Measurements from ENCODE around the gene TDP1.

TDP1 gene

DNA sequence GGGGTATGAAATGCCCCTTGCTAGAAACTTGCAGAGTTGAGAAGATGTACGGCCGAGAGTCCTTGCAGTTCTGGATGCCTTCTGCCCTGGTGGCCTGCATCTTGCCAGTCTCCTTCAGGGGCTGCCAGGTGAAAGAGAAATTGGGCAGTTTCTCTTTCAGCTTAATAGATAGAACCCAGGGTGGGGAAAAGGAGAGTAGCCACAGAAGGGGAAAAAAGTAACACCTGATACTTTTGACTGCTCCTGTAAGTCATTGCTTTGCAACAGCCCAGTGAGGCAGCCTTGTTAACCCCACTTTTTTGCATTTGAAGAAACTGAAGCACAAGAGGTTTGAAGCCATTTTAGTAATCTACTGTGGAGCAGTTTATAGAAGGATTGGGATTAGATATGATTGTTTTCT, 27.6 kb downstream of the TDP1 start:
- Histone ChIP-seq H3F3A (ENCODE audit: insufficient read depth, low read length) (no peaks in the 10 kb centered on the region), H3K79me2 (ENCODE audit: insufficient read depth, low read length) (no peaks in the 10 kb centered on the region), H3K27me3 (ENCODE audit: insufficient read depth, low read length) (no peaks in the 10 kb centered on the region), H2AFZ (ENCODE audit: low read length) (no peak overlapping the region), H3K27ac (ENCODE audit: low read depth, low read length, poor library complexity, severe bottlenecking) (no peak overlapping the region), H3K9me3 (ENCODE audit: low read length) (no peaks in the 10 kb centered on the region), H3K4me3 (ENCODE audit: low read depth, low read length, poor library complexity, severe bottlenecking) (no peak overlapping the region), H3K9ac (ENCODE audit: low read length) (no peak overlapping the region), H3K4me2 (ENCODE audit: low read length) (no peak overlapping the region), H3K36me3 (ENCODE audit: insufficient read depth, low read length) (peaks cover 96% of the 10 kb centered on the region), H4K20me1 (ENCODE audit: insufficient read depth, low read length) (no peaks in the 10 kb centered on the region), H3K4me1 (ENCODE audit: insufficient read depth, low read length, severe bottlenecking) (no peaks in the 10 kb centered on the region), H3K9me2 (ENCODE audit: low read depth, low read length) (no peaks in the 10 kb centered on the region)
- TF ChIP-seq EZH2 (IDR thresholded peaks at IDR 0.05; ENCODE audit: borderline replicate concordance, low read length): no peak
- TF ChIP-seq, protein P1, sequence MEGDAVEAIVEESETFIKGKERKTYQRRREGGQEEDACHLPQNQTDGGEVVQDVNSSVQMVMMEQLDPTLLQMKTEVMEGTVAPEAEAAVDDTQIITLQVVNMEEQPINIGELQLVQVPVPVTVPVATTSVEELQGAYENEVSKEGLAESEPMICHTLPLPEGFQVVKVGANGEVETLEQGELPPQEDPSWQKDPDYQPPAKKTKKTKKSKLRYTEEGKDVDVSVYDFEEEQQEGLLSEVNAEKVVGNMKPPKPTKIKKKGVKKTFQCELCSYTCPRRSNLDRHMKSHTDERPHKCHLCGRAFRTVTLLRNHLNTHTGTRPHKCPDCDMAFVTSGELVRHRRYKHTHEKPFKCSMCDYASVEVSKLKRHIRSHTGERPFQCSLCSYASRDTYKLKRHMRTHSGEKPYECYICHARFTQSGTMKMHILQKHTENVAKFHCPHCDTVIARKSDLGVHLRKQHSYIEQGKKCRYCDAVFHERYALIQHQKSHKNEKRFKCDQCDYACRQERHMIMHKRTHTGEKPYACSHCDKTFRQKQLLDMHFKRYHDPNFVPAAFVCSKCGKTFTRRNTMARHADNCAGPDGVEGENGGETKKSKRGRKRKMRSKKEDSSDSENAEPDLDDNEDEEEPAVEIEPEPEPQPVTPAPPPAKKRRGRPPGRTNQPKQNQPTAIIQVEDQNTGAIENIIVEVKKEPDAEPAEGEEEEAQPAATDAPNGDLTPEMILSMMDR (IDR thresholded peaks at IDR 0.05; ENCODE audit: low read length): no peak

DNA sequence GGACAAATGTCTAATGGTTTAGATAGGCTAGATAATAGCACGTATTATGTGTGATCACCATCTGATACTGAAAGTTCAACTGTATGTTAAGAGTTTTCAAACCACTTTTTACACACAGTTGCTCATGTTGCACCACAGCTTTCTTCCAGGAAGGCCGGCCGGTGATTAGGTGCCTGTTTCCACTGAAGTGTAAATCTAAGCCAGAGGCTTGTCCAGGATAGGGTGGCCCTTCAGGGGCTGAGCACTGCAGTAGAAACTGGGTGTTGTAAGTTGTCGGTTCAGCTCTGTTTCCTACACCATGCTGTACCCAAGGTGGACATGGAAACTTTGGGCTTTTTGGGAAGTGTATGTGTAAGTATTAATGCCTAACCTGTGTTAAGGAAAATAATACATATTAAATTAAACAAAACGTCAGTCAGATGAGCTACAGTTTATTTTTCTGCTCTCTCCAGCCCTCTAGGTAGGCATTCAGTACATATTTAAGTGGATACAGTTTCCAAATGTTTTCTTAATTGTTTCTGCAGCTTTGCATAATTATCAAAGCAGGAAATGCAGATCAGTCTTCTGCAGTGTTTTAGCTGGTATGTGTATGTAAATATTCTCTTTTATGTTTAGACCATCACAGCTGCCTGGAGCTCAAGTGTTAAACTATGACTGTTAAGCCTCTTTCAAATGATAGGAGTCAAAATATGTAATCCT, 30.9 kb downstream of the TDP1 start:
- Histone ChIP-seq H3F3A (ENCODE audit: insufficient read depth, low read length) (no peaks in the 10 kb centered on the region), H3K4me3 (ENCODE audit: low read depth, low read length, poor library complexity, severe bottlenecking) (no peak overlapping the region), H4K20me1 (ENCODE audit: insufficient read depth, low read length) (no peaks in the 10 kb centered on the region), H3K4me1 (ENCODE audit: insufficient read depth, low read length, severe bottlenecking) (no peaks in the 10 kb centered on the region), H3K9me2 (ENCODE audit: low read depth, low read length) (no peaks in the 10 kb centered on the region), H3K4me2 (ENCODE audit: low read length) (no peak overlapping the region), H3K9me3 (ENCODE audit: low read length) (no peaks in the 10 kb centered on the region), H3K9ac (ENCODE audit: low read length) (no peak overlapping the region), H3K27me3 (ENCODE audit: insufficient read depth, low read length) (no peaks in the 10 kb centered on the region), H3K79me2 (ENCODE audit: insufficient read depth, low read length) (no peaks in the 10 kb centered on the region), H3K36me3 (ENCODE audit: insufficient read depth, low read length) (peaks cover 93% of the 10 kb centered on the region), H2AFZ (ENCODE audit: low read length) (no peak overlapping the region), H3K27ac (ENCODE audit: low read depth, low read length, poor library complexity, severe bottlenecking) (no peak overlapping the region)
- TF ChIP-seq, protein P1 (IDR thresholded peaks at IDR 0.05; ENCODE audit: low read length): no peak
- no peak for TF ChIP-seq EZH2 (IDR thresholded peaks at IDR 0.05; ENCODE audit: borderline replicate concordance, low read length)

DNA sequence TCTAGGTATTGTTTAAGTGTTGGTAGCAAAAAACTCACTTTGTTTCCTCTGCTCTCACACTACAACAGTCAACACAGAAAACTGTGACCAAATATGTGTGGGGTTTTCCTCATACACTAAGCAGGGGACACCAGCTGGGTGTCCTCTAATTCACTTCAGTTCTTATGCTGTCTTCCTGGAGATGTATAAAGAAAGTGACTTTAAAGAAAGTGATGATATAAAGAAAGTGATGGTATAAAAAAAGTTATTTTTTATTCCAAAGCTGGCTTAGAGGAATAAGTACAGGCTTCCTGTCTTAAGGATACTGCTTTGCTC, 31.4 kb downstream of the TDP1 start:
- Histone ChIP-seq H3K27ac (ENCODE audit: low read depth, low read length, poor library complexity, severe bottlenecking) (no peak overlapping the region), H3K36me3 (ENCODE audit: insufficient read depth, low read length) (peaks cover 91% of the 10 kb centered on the region), H3K4me1 (ENCODE audit: insufficient read depth, low read length, severe bottlenecking) (no peaks in the 10 kb centered on the region), H2AFZ (ENCODE audit: low read length) (no peak overlapping the region), H3K79me2 (ENCODE audit: insufficient read depth, low read length) (no peaks in the 10 kb centered on the region), H3F3A (ENCODE audit: insufficient read depth, low read length) (no peaks in the 10 kb centered on the region), H3K4me3 (ENCODE audit: low read depth, low read length, poor library complexity, severe bottlenecking) (no peak overlapping the region), H3K9me3 (ENCODE audit: low read length) (no peaks in the 10 kb centered on the region), H3K9ac (ENCODE audit: low read length) (no peak overlapping the region), H4K20me1 (ENCODE audit: insufficient read depth, low read length) (no peaks in the 10 kb centered on the region), H3K9me2 (ENCODE audit: low read depth, low read length) (no peaks in the 10 kb centered on the region), H3K27me3 (ENCODE audit: insufficient read depth, low read length) (no peaks in the 10 kb centered on the region), H3K4me2 (ENCODE audit: low read length) (no peak overlapping the region)
- TF ChIP-seq EZH2 (IDR thresholded peaks at IDR 0.05; ENCODE audit: borderline replicate concordance, low read length): no peak
- TF ChIP-seq, protein P1 (IDR thresholded peaks at IDR 0.05; ENCODE audit: low read length): no peak

All from OCI-LY1 (cell line).